Keratinocyte (primary cell): Measurements from ENCODE around the gene SPTBN1.

Experiments
- CTCF ChIP-seq, 3 experiments: IDR thresholded peaks in 1 of 3; conservative IDR thresholded peaks in 1 of 3; optimal IDR thresholded peaks in 1 of 3; 2 replicates in 2 of 3; 3 replicates in 1 of 3; pipeline versions ENCODE3 to v1.5.1; 2011; ENCODE audit warnings: low read length in 3 of 3, mild to moderate bottlenecking in 3 of 3, moderate library complexity in 2 of 3, control low read depth in 1 of 3, inconsistent platforms in 1 of 3; ENCODE audit not compliant: insufficient read depth in 2 of 3; ENCODE audit errors: extremely low read depth in 1 of 3
- EZH2 ChIP-seq: IDR thresholded peaks from one replicate; pipeline ENCODE4 v1.6.1; 2012; ENCODE audit warnings: inconsistent platforms, mild to moderate bottlenecking, low read length, moderate library complexity

GRCh38 chr2:54528311-54528955 is 72.3 kb downstream of the SPTBN1 start:
- TF ChIP-seq CTCF (optimal IDR thresholded peaks at IDR 0.05 in 1 of 3, IDR thresholded peaks at IDR 0.05 in 1 of 3, conservative IDR thresholded peaks at IDR 0.05 in 1 of 3; ENCODE audit: extremely low read depth in 1 of 3, insufficient read depth in 2 of 3, low read length in 3 of 3) (no peak), EZH2 (no peak)
